Activated naive CD4-positive, alpha-beta T cell (primary cell): ENCODE results near the gene RBMS1.

ENCODE experiments used
- DNase-seq, 4 experiments: peaks; one replicate each; lab custom pipeline; 2025; lab: John Stamatoyannopoulos, UW

Gene RBMS1

GRCh38 chr2:160360089-160360757 lies 133.4 kb downstream of the RBMS1 start:
- DNase-seq, result no peak

GRCh38 chr2:160358046-160358445 lies 135.6 kb downstream of the RBMS1 start:
- no peak for DNase-seq

GRCh38 chr2:160356485-160356884 lies 137.1 kb downstream of the RBMS1 start:
- no peak for DNase-seq

- no peak for DNase-seq
These were observed 138.5 kb downstream of the RBMS1 start for GRCh38 chr2:160355080-160355479.

GRCh38 chr2:160354677-160355076 lies 138.9 kb downstream of the RBMS1 start:
- no peak for DNase-seq

- DNase-seq, result no peak
These were observed 139.8 kb downstream of the RBMS1 start for GRCh38 chr2:160353813-160354212.

GRCh38 chr2:160353166-160353565 lies 140.4 kb downstream of the RBMS1 start:
- peak in 1 of 4 experiments; percentile 10 for DNase-seq

GRCh38 chr2:160352500-160352899 lies 141.1 kb downstream of the RBMS1 start:
- DNase-seq, result no peak

GRCh38 chr2:160351956-160352355 lies 141.7 kb downstream of the RBMS1 start:
- no peak for DNase-seq

- DNase-seq, result no peak
These were observed 144.3 kb downstream of the RBMS1 start for GRCh38 chr2:160349306-160349705.

GRCh38 chr2:160347269-160347863 lies 146.2 kb downstream of the RBMS1 start:
- DNase-seq, result no peak

- DNase-seq, result no peak
These were observed 148.4 kb downstream of the RBMS1 start for GRCh38 chr2:160345071-160345764.

GRCh38 chr2:160343404-160343803 lies 150.2 kb downstream of the RBMS1 start:
- DNase-seq, result no peak

- no peak for DNase-seq
These were observed 153.9 kb downstream of the RBMS1 start for GRCh38 chr2:160339726-160340125.

GRCh38 chr2:160338901-160339685 lies 154.5 kb downstream of the RBMS1 start:
- no peak for DNase-seq

- no peak for DNase-seq
These were observed 155.9 kb downstream of the RBMS1 start for GRCh38 chr2:160337728-160338127.

- DNase-seq, result no peak
These were observed 157.0 kb downstream of the RBMS1 start for GRCh38 chr2:160336635-160337034.

- DNase-seq, result no peak
These were observed 157.5 kb downstream of the RBMS1 start for GRCh38 chr2:160336105-160336504.

GRCh38 chr2:160335441-160335840 lies 158.2 kb downstream of the RBMS1 start:
- DNase-seq, result no peak

GRCh38 chr2:160334028-160334741 lies 159.4 kb downstream of the RBMS1 start:
- no peak for DNase-seq

- no peak for DNase-seq
These were observed 160.1 kb downstream of the RBMS1 start for GRCh38 chr2:160333324-160334027.
